HG03159 (cell line): Measurements from ENCODE around the gene CHMP2A.
"Not testable (repeated sequence)": the region's sequence is repeated elsewhere in the genome, so short reads cannot be mapped to it uniquely, and the experiment has no call there.

Source experiments
- ATAC-seq: cut with Tn5 transposase; IDR thresholded peaks from one replicate; pipeline ENCODE4 v1.9.1; 2021; ENCODE audit warnings: mild to moderate bottlenecking, moderate library complexity; ENCODE audit not compliant: unreplicated experiment

The CHMP2A gene

DNA sequence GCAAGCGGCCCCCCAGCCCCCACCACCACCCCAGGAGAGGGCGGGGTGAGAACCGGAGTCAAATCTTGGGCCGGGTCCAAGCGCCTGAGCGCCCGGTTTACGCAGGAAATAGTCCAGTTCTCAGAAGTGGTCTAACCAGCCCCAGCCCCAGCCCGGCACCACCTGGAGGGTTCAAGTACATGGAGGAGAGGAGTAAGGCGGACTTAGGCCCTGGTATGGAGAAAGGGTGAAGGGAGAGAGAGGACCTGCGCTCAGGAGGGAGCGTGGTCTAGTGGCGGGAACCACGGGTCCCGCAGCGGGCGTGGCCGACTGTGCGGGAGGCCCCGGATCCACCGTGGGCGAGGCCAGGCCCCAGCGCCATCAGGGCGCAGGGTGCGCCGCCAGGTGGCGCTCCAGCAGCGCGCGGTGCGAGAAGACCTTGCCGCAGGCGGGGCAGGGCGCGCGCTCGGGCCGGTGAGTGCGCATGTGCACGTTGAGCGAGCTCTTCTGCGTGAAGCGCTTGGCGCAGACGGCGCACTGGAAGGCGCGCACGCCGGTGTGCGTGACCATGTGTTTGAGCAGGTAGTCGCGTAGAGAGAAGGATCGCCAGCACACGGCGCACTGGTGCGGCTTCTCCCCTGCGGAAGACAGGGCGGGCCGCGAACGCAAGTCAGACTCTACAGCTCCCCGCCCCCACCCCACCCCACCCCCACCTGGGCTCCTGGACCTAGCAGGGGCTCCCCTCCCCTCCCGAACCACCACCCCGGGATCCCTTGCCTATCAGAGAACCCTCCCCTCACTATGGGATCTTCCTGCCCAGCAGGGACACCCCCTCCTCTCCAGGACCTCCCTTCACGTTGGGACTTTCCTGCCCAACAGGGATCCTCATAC, 41.0 kb downstream of the CHMP2A start:
- peak; percentile 69 for ATAC-seq

DNA sequence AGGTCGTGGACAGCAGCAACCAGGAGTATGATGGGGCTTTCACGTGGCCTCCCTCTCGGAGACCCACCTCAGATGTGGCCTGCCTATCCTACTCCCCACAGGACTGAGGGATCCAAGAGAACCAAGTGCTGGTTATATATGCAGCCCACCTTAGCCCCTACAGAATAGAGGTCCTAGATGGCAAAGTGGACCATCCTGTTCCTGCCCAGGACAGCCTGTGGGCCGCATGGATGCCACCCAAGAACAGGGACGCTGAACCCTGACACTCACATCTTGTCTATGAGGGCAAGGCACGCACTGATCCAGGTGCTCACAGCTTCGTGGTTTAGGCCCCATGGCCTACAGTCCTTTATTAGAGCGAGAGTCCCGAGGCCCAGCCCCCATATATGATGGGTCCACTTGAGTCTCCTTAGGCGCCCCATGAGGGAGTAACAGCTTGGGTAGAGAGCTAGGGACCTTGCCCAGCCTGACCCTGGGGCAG, 41.7 kb downstream of the CHMP2A start:
- no peak for ATAC-seq

GRCh38 chr19:58511353-58512208, 43.3 kb downstream of the CHMP2A start, which contains the start of gene SLC27A5:
SLC27A5 (minus strand) TSS chr19:58511992; CDS start chr19:58511955, 37 bp downstream.
- ATAC-seq, result no peak

DNA sequence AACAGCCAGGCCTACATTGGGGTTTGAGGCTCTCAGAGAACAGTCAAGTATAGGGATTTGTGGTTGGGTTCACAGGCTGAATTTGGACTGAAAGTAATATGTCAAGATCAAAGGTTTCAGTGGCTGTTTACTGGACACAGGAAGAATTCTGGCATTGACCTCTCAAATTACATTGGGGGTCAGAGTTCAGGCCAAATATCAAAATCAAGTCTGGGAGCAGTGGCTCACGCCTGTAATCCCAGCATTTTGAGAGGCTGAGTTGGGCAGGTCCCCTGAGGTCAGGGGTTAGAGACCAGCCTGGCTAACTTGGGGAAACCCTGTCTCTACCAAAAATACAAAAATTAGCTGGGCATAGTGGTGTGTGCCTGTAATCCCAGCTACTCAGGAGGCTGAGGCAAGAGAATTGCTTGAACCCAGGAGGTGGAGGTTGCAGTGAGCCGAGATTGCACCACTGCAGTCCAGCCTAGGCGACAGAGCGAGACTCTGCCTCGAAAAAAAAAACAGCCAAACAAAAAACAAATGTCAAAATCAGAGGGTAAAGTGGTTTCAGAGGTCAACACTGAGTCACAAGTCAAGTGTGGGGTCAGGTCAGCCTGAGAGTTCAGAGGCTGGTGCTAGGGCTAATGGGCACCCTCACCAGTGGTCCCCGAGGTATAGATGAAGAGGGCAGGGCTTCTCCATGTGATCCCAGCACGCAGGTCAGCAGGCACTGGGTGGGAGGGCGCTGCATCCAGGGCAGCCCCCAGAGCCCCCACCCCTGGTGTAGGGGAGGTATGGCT, 44.6 kb downstream of the CHMP2A start:
- ATAC-seq, result no peak

DNA sequence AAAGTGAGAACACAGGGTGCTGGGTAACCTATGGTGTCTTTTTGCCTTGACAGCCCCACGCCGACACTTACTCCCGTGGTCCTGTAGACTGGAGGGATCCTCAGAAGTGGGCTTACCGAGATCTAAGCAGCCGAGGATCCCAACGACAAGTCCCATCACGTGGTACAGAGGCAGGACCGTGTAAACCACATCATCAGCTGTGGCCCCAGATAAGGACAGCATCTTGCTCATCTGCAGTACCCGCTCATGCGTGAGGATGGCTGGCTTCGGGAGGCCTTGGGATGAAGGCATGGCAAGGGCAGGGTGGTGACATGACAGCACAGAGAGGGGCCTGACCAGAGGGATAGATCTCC, 45.2 kb downstream of the CHMP2A start:
- ATAC-seq, result no peak

- ATAC-seq, result not testable (repeated sequence)
Measured at GRCh38 chr19:58507602-58508223, 47.2 kb downstream of the CHMP2A start.
